Measurements from ENCODE around the gene CCDC92. TPM values are rescaled to one million over a fixed set of nuclear protein-coding genes. Genes with fewer than 3 reads are reported as not detected.

The CCDC92 gene
- polyA plus RNA-seq, 1 of the 3 experiments (the other 2 are of a cell fraction), result 53.5 TPM

- POLR2A ChIA-PET, result no interaction called here
- no peak overlapping the region for H2AFZ ChIP-seq (ENCODE audit: low read depth)
- TF ChIP-seq JUND (IDR thresholded peaks at IDR 0.05) (no peak), MXI1 (IDR thresholded peaks at IDR 0.05; ENCODE audit: low read depth, low read length) (no peak), RXRA (IDR thresholded peaks at IDR 0.05; ENCODE audit: borderline replicate concordance, low read depth) (no peak), GABPA (IDR thresholded peaks at IDR 0.05; ENCODE audit: low read depth) (no peak), SMC3 (IDR thresholded peaks at IDR 0.05; ENCODE audit: low read depth, low read length) (no peak), USF2 (IDR thresholded peaks at IDR 0.05; ENCODE audit: borderline replicate concordance, low read depth, low read length) (no peak), ELF1 (IDR thresholded peaks at IDR 0.05) (no peak), PBX3 (IDR thresholded peaks at IDR 0.05) (no peak), IRF3 (IDR thresholded peaks at IDR 0.05; ENCODE audit: low read depth, low read length) (no peak), FOSL2 (IDR thresholded peaks at IDR 0.05; ENCODE audit: borderline replicate concordance, low read depth) (no peak), NRF1 (IDR thresholded peaks at IDR 0.05; ENCODE audit: low read depth, low read length) (no peak), CTCF (IDR thresholded peaks at IDR 0.05) (no peak)
- no peak overlapping the region for H3K4me2 ChIP-seq
- DNase-seq, result no peak
- H3K36me3 ChIP-seq (replicated peaks in 1 of 2; ENCODE audit: control insufficient read depth in 1 of 2, insufficient read depth in 2 of 2, low read length in 1 of 2), result peaks cover 0 to 17% of the 10 kb centered on the region in 2 experiments
- H3K4me1 ChIP-seq (ENCODE audit: control insufficient read depth in 1 of 2, insufficient read depth in 2 of 2, low read depth in 1 of 2, low read length in 1 of 2), result peaks cover 0 to 7% of the 10 kb centered on the region in 2 experiments; a peak in 1 of 4 replicates
- no peaks in the 10 kb centered on the region for H3F3A ChIP-seq (replicated peaks; ENCODE audit: insufficient read depth)
- no peaks in the 10 kb centered on the region for H3K9me2 ChIP-seq
- WGBS (ENCODE audit: low lambda C conversion rate), result 83% methylated on average over 17 of the region's 19 CpGs
- peaks cover 18% of the 10 kb centered on the region; the same call in 1 of the 2 replicates for H4K20me1 ChIP-seq (ENCODE audit: insufficient read depth)
- no peaks in the 10 kb centered on the region for H3K27me3 ChIP-seq (ENCODE audit: insufficient read depth)
- peaks cover 11% of the 10 kb centered on the region; the same call in 1 of the 2 replicates for H3K79me2 ChIP-seq (ENCODE audit: insufficient read depth)
- H3K27ac ChIP-seq (ENCODE audit: low read depth in 2 of 2, low read length in 1 of 2), result no peak overlapping the region; a peak in 1 of 4 replicates
- CTCF ChIA-PET, result interaction anchor here (1.4 kb wide), 1 partner anchor 83 kb away, joined by 5 read pairs; no protein-coding TSS in a partner anchor
- no peak overlapping the region for H3K9ac ChIP-seq
- no peak overlapping the region for H3K4me3 ChIP-seq (ENCODE audit: low read depth in 2 of 2, low read length in 1 of 2)
- no peaks in the 10 kb centered on the region for H3K9me3 ChIP-seq
Observed at GRCh38 chr12:123948796-123949769, 23.5 kb downstream of the CCDC92 start.

Data from SK-N-SH (cell line).